HL-60 (cell line): ENCODE data around the gene DDRGK1.

Experiments
- DNase-seq, 2 experiments: peaks; one replicate each; pipeline ENCODE4 v3.0.0-alpha.2; 2010 to 2020; ENCODE audit warnings: low read depth in 1 of 2, low spot score in 1 of 2
- H3K27ac ChIP-seq: fragments of 250-450 bp; sonication (Bioruptor Pico); replicated peaks from 2 replicates; pipeline ENCODE4 v1.5.1; 2020; ENCODE audit warnings: mild to moderate bottlenecking, moderate library complexity
- H3K27me3 ChIP-seq: fragments of 250-450 bp; sonication (Bioruptor Pico); 2 replicates; pipeline ENCODE4 v1.5.1; 2021; ENCODE audit warnings: mild to moderate bottlenecking, moderate library complexity; ENCODE audit not compliant: insufficient read depth, poor library complexity, severe bottlenecking
- H3K4me3 ChIP-seq: replicated peaks from 2 replicates; pipeline ENCODE4 v1.5.1; 2011; ENCODE audit warnings: mild to moderate bottlenecking, control low read depth, low read length; ENCODE audit not compliant: insufficient read depth
- CTCF ChIP-seq: IDR thresholded peaks from one replicate; pipeline ENCODE4 v1.5.1; 2011; ENCODE audit warnings: low read length, control low read depth, inconsistent platforms; ENCODE audit not compliant: insufficient read depth
- GABPA ChIP-seq: IDR thresholded peaks from 2 replicates; pipeline ENCODE4 v1.6.1; 2012; ENCODE audit warnings: low read depth
- POLR2AphosphoS5 ChIP-seq: IDR thresholded peaks from 2 replicates; pipeline ENCODE4 v1.6.1; 2012; ENCODE audit warnings: low read depth
- REST ChIP-seq: IDR thresholded peaks from 2 replicates; pipeline ENCODE4 v1.6.1; 2012; ENCODE audit warnings: low read depth; ENCODE audit not compliant: insufficient replicate concordance
- SPI1 ChIP-seq: IDR thresholded peaks from 2 replicates; pipeline ENCODE4 v1.6.1; 2012; ENCODE audit warnings: low read depth, mild to moderate bottlenecking, borderline replicate concordance

The DDRGK1 gene

GRCh38 chr20:3193806-3194616, 10.5 kb downstream of the DDRGK1 start:
- no peak for DNase-seq
- no peak overlapping the region for H3K4me3 ChIP-seq
- TF ChIP-seq CTCF (no peak), GABPA (no peak), POLR2AphosphoS5 (no peak), REST (no peak), SPI1 (no peak)
- no peaks in the 10 kb centered on the region for H3K27me3 ChIP-seq
- H3K27ac ChIP-seq, result no peak overlapping the region

- Histone ChIP-seq H3K4me3 (no peak overlapping the region), H3K27me3 (no peaks in the 10 kb centered on the region), H3K27ac (no peak overlapping the region)
- TF ChIP-seq REST, result no peak
- TF ChIP-seq POLR2AphosphoS5, result no peak
- no peak for TF ChIP-seq CTCF
- TF ChIP-seq SPI1, result no peak
- TF ChIP-seq GABPA, result no peak
- no peak for DNase-seq
These were observed 12.1 kb downstream of the DDRGK1 start for GRCh38 chr20:3192226-3193015.

- no peak overlapping the region for H3K4me3 ChIP-seq
- DNase-seq, result no peak
- H3K27ac ChIP-seq, result no peak overlapping the region
- TF ChIP-seq REST, result no peak
- no peaks in the 10 kb centered on the region for H3K27me3 ChIP-seq
These were observed 13.8 kb downstream of the DDRGK1 start for GRCh38 chr20:3190681-3191111.
